ENCODE data around the gene MAD2L1. TPM values are rescaled to one million over a fixed set of nuclear protein-coding genes. Genes with fewer than 3 reads are reported as not detected.

The MAD2L1 gene
- total RNA-seq, 1 donor, result 36.5 TPM

- no peak overlapping the region for H3K4me3 ChIP-seq (ENCODE audit: low read depth, low read length)
- DNase-seq (ENCODE audit: low read depth), result no peak
- no peak for TF ChIP-seq CTCF (IDR thresholded peaks at IDR 0.05; ENCODE audit: insufficient read depth, low read length)
Observed at GRCh38 chr4:120007896-120008436, 58.7 kb downstream of the MAD2L1 start.

DNA sequence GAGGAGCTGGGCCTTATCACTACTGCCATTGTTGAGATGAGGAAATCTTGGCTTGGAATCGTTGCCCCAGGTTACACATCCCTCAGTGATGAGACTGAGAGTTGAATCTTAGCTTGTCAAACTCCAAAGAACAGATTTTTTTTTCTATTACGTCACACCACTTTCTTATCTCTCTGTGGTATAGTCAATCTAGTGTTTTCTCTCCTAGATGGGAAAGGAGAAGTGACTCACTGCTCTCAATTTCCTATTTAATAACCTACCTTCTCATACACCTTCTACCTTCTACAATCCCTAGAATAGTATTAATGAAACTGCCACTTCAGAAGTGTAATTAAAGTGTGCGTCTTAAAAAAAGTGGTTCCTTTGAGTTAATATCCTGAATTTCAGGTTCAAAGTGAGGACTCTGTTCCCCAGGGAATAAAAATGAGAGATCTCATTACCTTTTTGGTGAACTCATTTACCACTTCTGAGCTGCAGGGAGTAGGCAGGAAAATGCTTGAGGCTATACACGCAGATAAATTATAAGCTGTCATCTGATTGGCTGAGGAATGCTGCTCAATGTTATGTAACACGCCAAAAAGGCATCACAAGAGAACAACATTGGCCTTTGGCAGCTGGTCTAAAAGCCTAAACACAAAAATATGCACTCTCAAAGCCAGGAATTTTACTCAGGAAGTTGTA lies 59.3 kb downstream of the MAD2L1 start:
- no peak overlapping the region for H3K4me3 ChIP-seq (ENCODE audit: low read depth, low read length)
- no peak for TF ChIP-seq CTCF (IDR thresholded peaks at IDR 0.05; ENCODE audit: insufficient read depth, low read length)
- DNase-seq (ENCODE audit: low read depth), result peak; percentile 95
